Hepatocyte (in vitro differentiated cells): ENCODE results near the gene TMEM81. TPM values are rescaled to one million over a fixed set of nuclear protein-coding genes. Genes with fewer than 3 reads are reported as not detected.

Experiments
- DNase-seq: peaks from one replicate; pipeline ENCODE4 v3.0.0-alpha.2; 2016; ENCODE audit warnings: low spot score
- H2AFZ ChIP-seq: fragments of 200-600 bp; sonication (generic); 2 replicates; pipeline ENCODE4 v1.6.0; 2016; ENCODE audit warnings: antibody characterized with exemption, mild to moderate bottlenecking
- H3K27ac ChIP-seq: fragments of 200-600 bp; sonication (generic); 2 replicates; pipeline ENCODE4 v1.5.1; 2016; ENCODE audit warnings: mild to moderate bottlenecking
- H3K27me3 ChIP-seq: fragments of 200-600 bp; sonication (generic); 2 replicates; pipeline ENCODE4 v1.6.1; 2016
- H3K36me3 ChIP-seq: fragments of 200-600 bp; sonication (generic); replicated peaks from 2 replicates; pipeline ENCODE4 v1.5.1; 2016; ENCODE audit warnings: low read depth; ENCODE audit not compliant: insufficient read depth
- H3K4me1 ChIP-seq: fragments of 200-600 bp; sonication (generic); 2 replicates; pipeline ENCODE4 v1.5.1; 2016; ENCODE audit warnings: mild to moderate bottlenecking, moderate library complexity; ENCODE audit not compliant: insufficient read depth
- H3K4me2 ChIP-seq: fragments of 200-600 bp; sonication (generic); 2 replicates; pipeline ENCODE4 v1.6.0; 2016
- H3K4me3 ChIP-seq: fragments of 200-600 bp; sonication (generic); 2 replicates; pipeline ENCODE4 v1.5.1; 2016; ENCODE audit warnings: mild to moderate bottlenecking
- H3K79me2 ChIP-seq: fragments of 200-600 bp; sonication (generic); 2 replicates; pipeline ENCODE4 v1.6.0; 2017; ENCODE audit warnings: mild to moderate bottlenecking
- H3K9me2 ChIP-seq: fragments of 200-600 bp; sonication (generic); replicated peaks from 2 replicates; pipeline ENCODE4 v1.6.0; 2017; ENCODE audit warnings: mild to moderate bottlenecking; ENCODE audit not compliant: insufficient read depth
- H3K9me3 ChIP-seq: fragments of 200-600 bp; sonication (generic); 2 replicates; pipeline ENCODE4 v1.5.1; 2016; ENCODE audit warnings: low read depth, mild to moderate bottlenecking
- H4K20me1 ChIP-seq: fragments of 200-600 bp; sonication (generic); 2 replicates; pipeline ENCODE4 v1.6.0; 2016; ENCODE audit warnings: mild to moderate bottlenecking; ENCODE audit not compliant: insufficient read depth, poor library complexity, severe bottlenecking
- EZH2 ChIP-seq: fragments of 200-600 bp; sonication (generic); IDR thresholded peaks from 2 replicates; pipeline ENCODE4 v1.6.1; 2016; ENCODE audit warnings: antibody characterized with exemption, mild to moderate bottlenecking, borderline replicate concordance
- EZH2phosphoT487 ChIP-seq: fragments of 200-600 bp; sonication (generic); IDR thresholded peaks from one replicate; pipeline ENCODE4 v1.6.1; 2018; ENCODE audit warnings: antibody characterized with exemption, mild to moderate bottlenecking, low read depth, moderate library complexity; ENCODE audit not compliant: unreplicated experiment, severe bottlenecking
- WGBS: methylation state at CpG from one replicate; pipeline ENCODE4 v1.1.6; 2016; ENCODE audit warnings: low lambda C conversion rate; ENCODE audit errors: missing lambda C conversion rate; 5-methylcytosine and 5-hydroxymethylcytosine counted together
- polyA plus RNA-seq: library from polyadenylated mRNA; unstranded; fragments of >200 nt; fragmentation: Nextera tagmentation; extraction: Ambion mirVana; gene quantifications from 2 replicates; pipeline ENCODE4 v1.2.1, GENCODE V29; 2016
- total RNA-seq: library from RNA; depleted of rRNA; stranded (reverse); fragments of >200 nt; gene quantifications from 2 replicates; pipeline ENCODE4 v1.2.3, GENCODE V29; 2014
- TF ChIP-seq, protein P1 (sequence below): fragments of 200-600 bp; sonication (generic); IDR thresholded peaks from 2 replicates; pipeline ENCODE4 v1.5.1; 2016; ENCODE audit warnings: antibody characterized with exemption, mild to moderate bottlenecking; ENCODE audit not compliant: poor library complexity

TMEM81 gene
- total and polyA plus RNA-seq, 2 experiments from 2014 or later, result 2.2 TPM; not detected in 1

DNA sequence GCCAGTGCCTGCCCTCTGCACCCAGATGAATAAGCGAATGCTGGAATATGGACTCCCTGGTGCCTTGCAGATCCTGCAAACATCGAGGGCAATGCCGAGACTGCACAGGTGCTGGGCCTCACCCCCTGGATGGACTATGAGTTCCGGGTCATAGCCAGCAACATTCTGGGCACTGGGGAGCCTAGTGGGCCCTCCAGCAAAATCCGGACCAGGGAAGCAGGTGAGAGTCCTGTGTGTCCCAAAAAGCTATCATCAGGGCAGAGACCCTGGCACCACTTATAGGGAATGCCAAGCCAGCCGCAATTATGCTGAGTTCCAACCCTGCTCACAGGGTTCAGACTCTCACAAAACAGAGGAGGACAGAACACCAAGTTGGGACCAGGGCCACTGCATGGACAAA lies 17.2 kb downstream of the TMEM81 start:
- H3K9me3 ChIP-seq, result no peaks in the 10 kb centered on the region
- H2AFZ ChIP-seq, result no peak overlapping the region
- H3K4me2 ChIP-seq, result no peak overlapping the region
- DNase-seq, result no peak
- H3K4me1 ChIP-seq, result no peaks in the 10 kb centered on the region
- H3K4me3 ChIP-seq, result no peak overlapping the region
- TF ChIP-seq, protein P1, sequence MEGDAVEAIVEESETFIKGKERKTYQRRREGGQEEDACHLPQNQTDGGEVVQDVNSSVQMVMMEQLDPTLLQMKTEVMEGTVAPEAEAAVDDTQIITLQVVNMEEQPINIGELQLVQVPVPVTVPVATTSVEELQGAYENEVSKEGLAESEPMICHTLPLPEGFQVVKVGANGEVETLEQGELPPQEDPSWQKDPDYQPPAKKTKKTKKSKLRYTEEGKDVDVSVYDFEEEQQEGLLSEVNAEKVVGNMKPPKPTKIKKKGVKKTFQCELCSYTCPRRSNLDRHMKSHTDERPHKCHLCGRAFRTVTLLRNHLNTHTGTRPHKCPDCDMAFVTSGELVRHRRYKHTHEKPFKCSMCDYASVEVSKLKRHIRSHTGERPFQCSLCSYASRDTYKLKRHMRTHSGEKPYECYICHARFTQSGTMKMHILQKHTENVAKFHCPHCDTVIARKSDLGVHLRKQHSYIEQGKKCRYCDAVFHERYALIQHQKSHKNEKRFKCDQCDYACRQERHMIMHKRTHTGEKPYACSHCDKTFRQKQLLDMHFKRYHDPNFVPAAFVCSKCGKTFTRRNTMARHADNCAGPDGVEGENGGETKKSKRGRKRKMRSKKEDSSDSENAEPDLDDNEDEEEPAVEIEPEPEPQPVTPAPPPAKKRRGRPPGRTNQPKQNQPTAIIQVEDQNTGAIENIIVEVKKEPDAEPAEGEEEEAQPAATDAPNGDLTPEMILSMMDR, result no peak
- TF ChIP-seq EZH2 (no peak), EZH2phosphoT487 (no peak)
- no peaks in the 10 kb centered on the region for H3K36me3 ChIP-seq
- H3K27me3 ChIP-seq, result no peaks in the 10 kb centered on the region
- H4K20me1 ChIP-seq, result no peaks in the 10 kb centered on the region
- no peak overlapping the region for H3K27ac ChIP-seq
- 89% methylated on average over 6 of the region's 6 CpGs for WGBS
- H3K79me2 ChIP-seq, result no peaks in the 10 kb centered on the region
- H3K9me2 ChIP-seq, result no peaks in the 10 kb centered on the region

DNA sequence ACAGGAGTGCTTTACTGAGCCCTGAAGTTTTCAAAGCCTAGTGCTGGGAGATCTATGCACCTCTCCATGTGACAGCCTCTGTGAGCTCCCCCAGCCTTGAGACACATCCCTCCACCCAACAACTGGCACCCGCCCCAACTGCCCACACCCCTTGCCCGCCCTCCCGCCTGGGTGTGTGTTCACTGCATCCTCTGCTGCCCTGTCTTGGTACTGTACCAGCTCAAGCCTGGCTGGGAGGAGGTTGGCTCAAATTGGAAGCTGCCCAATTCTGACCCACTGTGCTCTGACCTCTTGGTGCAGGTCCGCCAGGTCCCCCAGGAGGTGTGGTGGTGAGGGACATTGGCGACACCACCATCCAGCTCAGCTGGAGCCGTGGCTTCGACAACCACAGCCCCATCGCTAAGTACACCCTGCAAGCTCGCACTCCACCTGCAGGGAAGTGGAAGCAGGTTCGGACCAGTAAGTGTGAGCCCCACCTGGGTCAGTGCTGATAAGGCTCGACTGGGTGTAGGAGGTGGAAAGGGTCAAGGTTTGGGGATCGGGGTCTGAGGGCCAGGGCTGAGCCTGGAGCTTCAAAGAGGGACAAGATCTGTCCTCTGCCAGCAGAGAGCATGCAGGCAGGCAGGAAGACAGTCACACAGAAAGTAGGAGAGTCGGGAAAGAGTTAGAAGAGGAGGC lies 18.0 kb downstream of the TMEM81 start:
- H3K4me3 ChIP-seq, result no peak overlapping the region
- H3K4me1 ChIP-seq, result no peaks in the 10 kb centered on the region
- H3K27ac ChIP-seq, result no peak overlapping the region
- DNase-seq, result no peak
- H3K79me2 ChIP-seq, result no peaks in the 10 kb centered on the region
- H3K4me2 ChIP-seq, result no peak overlapping the region
- H3K36me3 ChIP-seq, result no peaks in the 10 kb centered on the region
- H4K20me1 ChIP-seq, result no peaks in the 10 kb centered on the region
- no peak for TF ChIP-seq EZH2phosphoT487
- TF ChIP-seq, protein P1, result peak; percentile 16
- H3K9me2 ChIP-seq, result no peaks in the 10 kb centered on the region
- H3K27me3 ChIP-seq, result no peaks in the 10 kb centered on the region
- no peaks in the 10 kb centered on the region for H3K9me3 ChIP-seq
- no peak overlapping the region for H2AFZ ChIP-seq
- WGBS, result 66% methylated on average over 13 of the region's 13 CpGs

DNA sequence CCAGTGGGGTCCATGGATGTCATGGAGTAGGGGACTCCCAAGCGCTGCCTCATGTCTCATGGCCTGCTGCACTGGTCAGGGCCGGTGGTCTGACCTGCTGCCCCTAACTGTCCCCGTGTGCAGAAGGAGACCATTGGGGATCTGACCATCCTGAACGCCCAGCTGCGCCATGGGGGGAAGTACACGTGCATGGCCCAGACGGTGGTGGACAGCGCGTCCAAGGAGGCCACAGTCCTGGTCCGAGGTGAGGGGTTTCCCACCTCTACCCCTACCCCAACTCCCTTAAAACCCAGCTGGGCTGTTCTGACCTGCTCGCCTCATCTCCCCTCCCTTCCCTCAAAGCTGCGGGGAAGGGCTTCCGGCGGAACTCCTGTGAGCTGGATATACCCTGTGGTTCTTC lies 18.6 kb downstream of the TMEM81 start:
- 92% methylated on average over 13 of the region's 14 CpGs for WGBS
- Histone ChIP-seq H3K27me3 (no peaks in the 10 kb centered on the region), H3K4me1 (no peaks in the 10 kb centered on the region), H3K27ac (no peak overlapping the region), H3K79me2 (no peaks in the 10 kb centered on the region), H3K4me3 (no peak overlapping the region), H3K9me2 (no peaks in the 10 kb centered on the region), H4K20me1 (no peaks in the 10 kb centered on the region), H3K9me3 (no peaks in the 10 kb centered on the region), H3K4me2 (no peak overlapping the region), H2AFZ (no peak overlapping the region), H3K36me3 (no peaks in the 10 kb centered on the region)
- no peak for DNase-seq
- TF ChIP-seq, protein P1, result no peak
- TF ChIP-seq EZH2, result no peak
- TF ChIP-seq EZH2phosphoT487, result no peak
